Right atrium auricular region (tissue), 2 donors: Measurements from ENCODE around the gene KHNYN. TPM values are rescaled to one million over a fixed set of nuclear protein-coding genes. Genes with fewer than 3 reads are reported as not detected.

Source experiments
- DNase-seq: peaks from one replicate; pipeline ENCODE4 v3.0.0-alpha.2; 2019; ENCODE audit warnings: low spot score
- H3K27ac ChIP-seq, 2 donors: fragments of 200-600 bp; sonication (generic); 1 replicate in 1 of 2; 2 replicates in 1 of 2; pipeline ENCODE4 v1.5.1; 2016 to 2019
- H3K27me3 ChIP-seq, 2 donors: fragments of 200-600 bp; sonication (generic); one replicate each; pipeline versions ENCODE4 v1.5.1 to v1.6.0; 2017 to 2019
- H3K36me3 ChIP-seq: fragments of 200-600 bp; sonication (generic); one replicate; pipeline ENCODE4 v1.5.1; 2016
- H3K4me1 ChIP-seq, 2 donors: fragments of 200-600 bp; sonication (generic); one replicate each; pipeline versions ENCODE4 v1.5.1 to v1.6.0; 2017 to 2019
- H3K4me3 ChIP-seq, 2 donors: fragments of 200-600 bp; sonication (generic); 1 replicate in 1 of 2; 2 replicates in 1 of 2; pipeline ENCODE4 v1.5.1; 2017 to 2019; ENCODE audit warnings: mild to moderate bottlenecking in 1 of 2, moderate library complexity in 1 of 2
- H3K9me3 ChIP-seq, 2 donors: fragments of 200-600 bp; sonication (generic); one replicate each; pipeline ENCODE4 v1.5.1; 2019
- CTCF ChIP-seq, 2 donors: fragments of 200-600 bp; sonication (generic); IDR thresholded peaks; one replicate each; pipeline ENCODE4 v1.5.1; 2019; ENCODE audit warnings: antibody characterized with exemption in 2 of 2
- total RNA-seq, 2 donors: library from RNA; depleted of rRNA; stranded (reverse); fragments of >200 nt; gene quantifications; one replicate each; pipeline ENCODE4 v1.1.0, GENCODE V29; 2016

The KHNYN gene
- total RNA-seq, 2 donors from 2014 or later, result 16.3 to 23.0 TPM

GRCh38 chr14:24416932-24417619 lies 12.7 kb upstream of the KHNYN start:
- peaks cover 6% of the 10 kb centered on the region for H3K36me3 ChIP-seq
- no peaks in the 10 kb centered on the region for H3K9me3 ChIP-seq
- no peak overlapping the region for H3K4me3 ChIP-seq
- DNase-seq, result no peak
- no peak overlapping the region for H3K27ac ChIP-seq
- no peaks in the 10 kb centered on the region for H3K27me3 ChIP-seq
- H3K4me1 ChIP-seq, result peaks cover 0 to 6% of the 10 kb centered on the region in 2 donors
- no peak for TF ChIP-seq CTCF (IDR thresholded peaks at IDR 0.05)

- DNase-seq, result no peak
- Histone ChIP-seq H3K27ac (no peak overlapping the region), H3K4me1 (peaks cover 0 to 6% of the 10 kb centered on the region in 2 donors), H3K27me3 (no peaks in the 10 kb centered on the region), H3K4me3 (no peak overlapping the region), H3K36me3 (peaks cover 5% of the 10 kb centered on the region), H3K9me3 (no peaks in the 10 kb centered on the region)
- no peak for TF ChIP-seq CTCF (IDR thresholded peaks at IDR 0.05)
Observed at GRCh38 chr14:24417832-24418491, 11.8 kb upstream of the KHNYN start.

- Histone ChIP-seq H3K27me3 (no peaks in the 10 kb centered on the region), H3K36me3 (no peaks in the 10 kb centered on the region), H3K9me3 (no peaks in the 10 kb centered on the region), H3K4me1 (peaks cover 0 to 6% of the 10 kb centered on the region in 2 donors), H3K27ac (no peak overlapping the region), H3K4me3 (no peak overlapping the region)
- DNase-seq, result no peak
- TF ChIP-seq CTCF (IDR thresholded peaks at IDR 0.05), result no peak
Observed at GRCh38 chr14:24418492-24418873, 11.3 kb upstream of the KHNYN start.

GRCh38 chr14:24422261-24422660 lies 7.5 kb upstream of the KHNYN start:
- Histone ChIP-seq H3K4me3 (no peak overlapping the region), H3K27me3 (no peaks in the 10 kb centered on the region), H3K9me3 (no peaks in the 10 kb centered on the region), H3K4me1 (peaks cover 0 to 17% of the 10 kb centered on the region in 2 donors), H3K36me3 (no peaks in the 10 kb centered on the region), H3K27ac (no peak overlapping the region)
- TF ChIP-seq CTCF (IDR thresholded peaks at IDR 0.05), result no peak
- DNase-seq, result no peak

- DNase-seq, result no peak
- H3K9me3 ChIP-seq, result no peaks in the 10 kb centered on the region
- no peak for TF ChIP-seq CTCF (IDR thresholded peaks at IDR 0.05)
- no peaks in the 10 kb centered on the region for H3K36me3 ChIP-seq
- H3K4me1 ChIP-seq, result peaks cover 0 to 17% of the 10 kb centered on the region in 2 donors
- H3K27ac ChIP-seq, result no peak overlapping the region
- H3K4me3 ChIP-seq, result no peak overlapping the region
- H3K27me3 ChIP-seq, result no peaks in the 10 kb centered on the region
Observed at GRCh38 chr14:24422694-24423601, 6.8 kb upstream of the KHNYN start.
